K562 (cell line): ENCODE data around the gene FBXO44. TPM values are rescaled to one million over a fixed set of nuclear protein-coding genes. Genes with fewer than 3 reads are reported as not detected.
A peak's percentile ranks its signal among the peaks of the same experiment; 100 is the strongest.

Experiments used
- AFF1 ChIP-seq, 2 experiments: fragments of 450-650 bp; IDR thresholded peaks; 2 replicates each; pipeline ENCODE4 v1.6.1; 2018; ENCODE audit warnings: mild to moderate bottlenecking in 2 of 2, low read depth in 1 of 2; ENCODE audit not compliant: partially characterized antibody in 2 of 2
- CREB1 ChIP-seq, 2 experiments: sonication (generic) in 1 of 2; formaldehyde crosslinking in 1 of 2; IDR thresholded peaks; 2 replicates each; pipeline versions ENCODE4 v1.6.1 to v1.8.0; 2012 to 2022; ENCODE audit warnings: inconsistent platforms in 1 of 2, mild to moderate bottlenecking in 1 of 2, missing genetic modification reagents in 1 of 2, moderate library complexity in 1 of 2
- E2F6 ChIP-seq, 2 experiments: IDR thresholded peaks; 2 replicates each; pipeline ENCODE4 v1.6.1; 2011; ENCODE audit warnings: borderline replicate concordance in 1 of 2, control low read depth in 1 of 2, low read depth in 1 of 2, low read length in 1 of 2, mild to moderate bottlenecking in 1 of 2, mixed read lengths in 1 of 2, moderate library complexity in 1 of 2; ENCODE audit not compliant: insufficient read depth in 1 of 2, insufficient read length in 1 of 2, poor library complexity in 1 of 2, severe bottlenecking in 1 of 2; ENCODE audit errors: extremely low read depth in 1 of 2
- ELK1 ChIP-seq: sonication (generic); formaldehyde crosslinking; IDR thresholded peaks from 2 replicates; pipeline ENCODE4 v1.8.1; 2022; ENCODE audit warnings: missing genetic modification reagents
- EP300 ChIP-seq: IDR thresholded peaks from 2 replicates; pipeline ENCODE4 v1.6.1; 2012; ENCODE audit warnings: low read length, improper control_type of control experiment
- HIVEP1 ChIP-seq: fragments of 250-450 bp; sonication (Bioruptor Pico); IDR thresholded peaks from 2 replicates; pipeline ENCODE4 v1.4.0; 2020; ENCODE audit warnings: mild to moderate bottlenecking
- KLF6 ChIP-seq: fragments of 250-450 bp; sonication (Bioruptor Pico); IDR thresholded peaks from 2 replicates; pipeline ENCODE4 v1.4.0; 2020; ENCODE audit warnings: mild to moderate bottlenecking, moderate library complexity, borderline replicate concordance
- NBN ChIP-seq: fragments of 450-650 bp; IDR thresholded peaks from 2 replicates; pipeline ENCODE4 v1.6.1; 2016; ENCODE audit warnings: low read depth, mild to moderate bottlenecking
- PCBP2 ChIP-seq: fragments of 200-400 bp; formaldehyde crosslinking; IDR thresholded peaks from 2 replicates; pipeline ENCODE4 v1.6.1; 2018; ENCODE audit warnings: low read length, low read depth, mild to moderate bottlenecking, moderate library complexity; ENCODE audit not compliant: poor library complexity, severe bottlenecking
- PRDM10 ChIP-seq: fragments of 450-650 bp; IDR thresholded peaks from 2 replicates; pipeline ENCODE4 v1.6.1; 2018; ENCODE audit not compliant: partially characterized antibody
- STAG1 ChIP-seq: sonication (generic); formaldehyde crosslinking; IDR thresholded peaks from 2 replicates; pipeline ENCODE4 v1.5.0; 2020; ENCODE audit warnings: missing genetic modification reagents, borderline replicate concordance
- STAT5A ChIP-seq: IDR thresholded peaks from 2 replicates; pipeline ENCODE4 v1.6.1; 2012; ENCODE audit warnings: low read length, inconsistent platforms, borderline replicate concordance
- SUPT5H ChIP-seq: fragments of 450-650 bp; IDR thresholded peaks from 2 replicates; pipeline ENCODE4 v1.6.1; 2016
- TAF1 ChIP-seq: IDR thresholded peaks from 2 replicates; pipeline ENCODE4 v1.6.1; 2011; ENCODE audit warnings: mild to moderate bottlenecking, low read length, moderate library complexity; ENCODE audit not compliant: insufficient read depth, control insufficient read depth, severe bottlenecking; ENCODE audit errors: extremely low read depth
- ZNF316 ChIP-seq: fragments of 450-650 bp; IDR thresholded peaks from 2 replicates; pipeline ENCODE4 v1.6.1; 2016
- ZNF41 ChIP-seq: fragments of 250-450 bp; sonication (Bioruptor Pico); conservative IDR thresholded peaks from 2 replicates; pipeline ENCODE4 v1.4.0; 2020; ENCODE audit warnings: mild to moderate bottlenecking
- ZNF696 ChIP-seq: fragments of 250-450 bp; sonication (Bioruptor Pico); conservative IDR thresholded peaks from 2 replicates; pipeline ENCODE4 v1.4.0; 2020; ENCODE audit warnings: mild to moderate bottlenecking, moderate library complexity
- polyA plus RNA-seq, 8 experiments: library from polyadenylated mRNA; depleted of rRNA in 4 of 8; stranded (reverse) in 5 of 8; unstranded in 3 of 8; fragments of >200 nt; fragmentation: Nextera tagmentation in 2 of 8; fragmentation: Illumina TruSeq in 1 of 8; extraction: Ambion mirVana in 2 of 8; extraction: Trizol in 1 of 8; gene quantifications; 2 replicates each; pipeline versions ENCODE4 v1.2.1 to v1.2.3, GENCODE V29; 2011 to 2014; ENCODE audit warnings: inconsistent platforms in 1 of 8, missing spikeins in 1 of 8
- total RNA-seq, 7 experiments: library from RNA; depleted of rRNA in 6 of 7; stranded (reverse); fragments of >200 nt in 6 of 7; fragmentation: Illumina TruSeq in 2 of 7; extraction: Trizol in 2 of 7; gene quantifications; 2 replicates each; pipeline versions ENCODE4 v1.2.1 to v1.2.3, GENCODE V29; 2011 to 2021; ENCODE audit warnings: low replicate concordance in 1 of 7

FBXO44 gene
- total and polyA plus RNA-seq, 9 of the 15 experiments (the other 6 are each of a cell fraction or from before 2014, with no cell fraction given): 0.69 to 20.9 (median 6.7) TPM

- no peak for TF ChIP-seq AFF1 (IDR thresholded peaks at IDR 0.05; ENCODE audit: low read depth in 1 of 2, partially characterized antibody in 2 of 2)
- no peak for TF ChIP-seq ELK1 (CRISPR knock-in tag)
- peak; percentile 46 to 77 for TF ChIP-seq E2F6 (IDR thresholded peaks at IDR 0.05; ENCODE audit: borderline replicate concordance in 1 of 2, extremely low read depth in 1 of 2, insufficient read depth in 1 of 2, insufficient read length in 1 of 2, low read depth in 1 of 2, low read length in 1 of 2, poor library complexity in 1 of 2, severe bottlenecking in 1 of 2)
- peak; percentile 40; the same call in 1 of the 2 replicates for TF ChIP-seq EP300
- peak; percentile 72 for TF ChIP-seq SUPT5H
- TF ChIP-seq HIVEP1 (CRISPR knock-in tag): no peak
- TF ChIP-seq ZNF696 (CRISPR knock-in tag): no peak
- TF ChIP-seq CREB1 (IDR thresholded peaks at IDR 0.05): peak; percentile 97
- TF ChIP-seq CREB1 (CRISPR knock-in tag; IDR thresholded peaks at IDR 0.05): peak; percentile 96
- TF ChIP-seq KLF6 (CRISPR knock-in tag): 0 out of 2 replicates have a peak, but pooled peaks have one; percentile 38
- TF ChIP-seq PCBP2: no peak
- no peak for TF ChIP-seq ZNF41 (CRISPR knock-in tag)
- no peak for TF ChIP-seq ZNF316
- TF ChIP-seq PRDM10: peak; percentile 95
- no peak for TF ChIP-seq STAG1 (CRISPR knock-in tag)
- peak; percentile 66 for TF ChIP-seq TAF1
- TF ChIP-seq STAT5A: no peak
- TF ChIP-seq NBN: peak; percentile 65; the same call in 1 of the 2 replicates
Observed at GRCh38 chr1:11681071-11681771, 26.5 kb downstream of the FBXO44 start, which contains the start of gene MAD2L2 (continued).
